ENCODE measurements around the gene CHST3.

GRCh38 chr10:72061491-72061890, 97.3 kb downstream of the CHST3 start:
- TF ChIP-seq, protein P1, sequence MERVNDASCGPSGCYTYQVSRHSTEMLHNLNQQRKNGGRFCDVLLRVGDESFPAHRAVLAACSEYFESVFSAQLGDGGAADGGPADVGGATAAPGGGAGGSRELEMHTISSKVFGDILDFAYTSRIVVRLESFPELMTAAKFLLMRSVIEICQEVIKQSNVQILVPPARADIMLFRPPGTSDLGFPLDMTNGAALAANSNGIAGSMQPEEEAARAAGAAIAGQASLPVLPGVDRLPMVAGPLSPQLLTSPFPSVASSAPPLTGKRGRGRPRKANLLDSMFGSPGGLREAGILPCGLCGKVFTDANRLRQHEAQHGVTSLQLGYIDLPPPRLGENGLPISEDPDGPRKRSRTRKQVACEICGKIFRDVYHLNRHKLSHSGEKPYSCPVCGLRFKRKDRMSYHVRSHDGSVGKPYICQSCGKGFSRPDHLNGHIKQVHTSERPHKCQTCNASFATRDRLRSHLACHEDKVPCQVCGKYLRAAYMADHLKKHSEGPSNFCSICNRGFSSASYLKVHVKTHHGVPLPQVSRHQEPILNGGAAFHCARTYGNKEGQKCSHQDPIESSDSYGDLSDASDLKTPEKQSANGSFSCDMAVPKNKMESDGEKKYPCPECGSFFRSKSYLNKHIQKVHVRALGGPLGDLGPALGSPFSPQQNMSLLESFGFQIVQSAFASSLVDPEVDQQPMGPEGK (CRISPR knock-in tag; IDR thresholded peaks at IDR 0.05; ENCODE audit: borderline replicate concordance): no peak
- TF ChIP-seq ZFP30 (CRISPR knock-in tag; IDR thresholded peaks at IDR 0.05) (no peak), ARNTL (CRISPR knock-in tag; IDR thresholded peaks at IDR 0.05; ENCODE audit: borderline replicate concordance, low read depth) (no peak), GLIS3 (CRISPR knock-in tag; IDR thresholded peaks at IDR 0.05) (no peak), SNAI2 (CRISPR knock-in tag; IDR thresholded peaks at IDR 0.05) (no peak), CSRNP3 (CRISPR knock-in tag; IDR thresholded peaks at IDR 0.05) (no peak), TSHZ2 (CRISPR knock-in tag; IDR thresholded peaks at IDR 0.05) (no peak), RARB (CRISPR knock-in tag; IDR thresholded peaks at IDR 0.05) (no peak), ISL1 (CRISPR knock-in tag; IDR thresholded peaks at IDR 0.05) (no peak)
- TF ChIP-seq, protein P2, sequence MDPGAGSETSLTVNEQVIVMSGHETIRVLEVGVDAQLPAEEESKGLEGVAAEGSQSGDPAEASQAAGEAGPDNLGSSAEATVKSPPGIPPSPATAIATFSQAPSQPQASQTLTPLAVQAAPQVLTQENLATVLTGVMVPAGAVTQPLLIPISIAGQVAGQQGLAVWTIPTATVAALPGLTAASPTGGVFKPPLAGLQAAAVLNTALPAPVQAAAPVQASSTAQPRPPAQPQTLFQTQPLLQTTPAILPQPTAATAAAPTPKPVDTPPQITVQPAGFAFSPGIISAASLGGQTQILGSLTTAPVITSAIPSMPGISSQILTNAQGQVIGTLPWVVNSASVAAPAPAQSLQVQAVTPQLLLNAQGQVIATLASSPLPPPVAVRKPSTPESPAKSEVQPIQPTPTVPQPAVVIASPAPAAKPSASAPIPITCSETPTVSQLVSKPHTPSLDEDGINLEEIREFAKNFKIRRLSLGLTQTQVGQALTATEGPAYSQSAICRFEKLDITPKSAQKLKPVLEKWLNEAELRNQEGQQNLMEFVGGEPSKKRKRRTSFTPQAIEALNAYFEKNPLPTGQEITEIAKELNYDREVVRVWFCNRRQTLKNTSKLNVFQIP (CRISPR knock-in tag; IDR thresholded peaks at IDR 0.05; ENCODE audit: borderline replicate concordance, low read depth): no peak

All from SK-N-SH treated with all-trans-retinoic acid at 6 μM for 48 hours (cell line).